H9 (cell line): ENCODE measurements around the gene DCUN1D5. TPM values are rescaled to one million over a fixed set of nuclear protein-coding genes. Genes with fewer than 3 reads are reported as not detected.
A peak's percentile ranks its signal among the peaks of the same experiment; 100 is the strongest.

Experiments
- DNase-seq: peaks from one replicate; pipeline ENCODE4 v3.0.0-alpha.2; 2017
- H2AFZ ChIP-seq: one replicate; pipeline ENCODE4 v1.6.1; 2013; ENCODE audit warnings: mild to moderate bottlenecking, low read length, control low read depth, moderate library complexity
- H2AK5ac ChIP-seq: 2 replicates; pipeline ENCODE4 v1.6.1; 2013; ENCODE audit warnings: low read length, control low read depth, mixed read lengths; ENCODE audit not compliant: insufficient read length
- H2BK120ac ChIP-seq: one replicate; pipeline ENCODE4 v1.6.1; 2013; ENCODE audit warnings: low read depth, mild to moderate bottlenecking, low read length, control low read depth, inconsistent platforms; ENCODE audit not compliant: poor library complexity, severe bottlenecking
- H2BK12ac ChIP-seq: 2 replicates; pipeline ENCODE4 v1.6.1; 2013; ENCODE audit warnings: low read length, control low read depth, mixed read lengths, low read depth; ENCODE audit not compliant: insufficient read length
- H2BK15ac ChIP-seq: 2 replicates; pipeline ENCODE4 v1.6.1; 2013; ENCODE audit warnings: low read depth, low read length, control low read depth
- H2BK20ac ChIP-seq: one replicate; pipeline ENCODE4 v1.6.1; 2013; ENCODE audit warnings: low read depth, mild to moderate bottlenecking, low read length, control low read depth, inconsistent platforms; ENCODE audit not compliant: poor library complexity, severe bottlenecking
- H2BK5ac ChIP-seq: 2 replicates; pipeline ENCODE4 v1.6.1; 2013; ENCODE audit warnings: low read length, control low read depth, mixed read lengths; ENCODE audit not compliant: insufficient read length
- H3K14ac ChIP-seq: 2 replicates; pipeline ENCODE4 v1.6.1; 2013; ENCODE audit warnings: low read length, control low read depth; ENCODE audit not compliant: insufficient read depth
- H3K18ac ChIP-seq: 2 replicates; pipeline ENCODE4 v1.6.1; 2013; ENCODE audit warnings: low read depth, mild to moderate bottlenecking, mixed read lengths, low read length, control low read depth; ENCODE audit not compliant: insufficient read length
- H3K23ac ChIP-seq: 2 replicates; pipeline ENCODE4 v1.6.1; 2013; ENCODE audit warnings: low read length, control low read depth, mixed read lengths, low read depth; ENCODE audit not compliant: insufficient read length
- H3K23me2 ChIP-seq: 2 replicates; pipeline ENCODE4 v1.6.1; 2013; ENCODE audit warnings: low read depth, mild to moderate bottlenecking, mixed read lengths, low read length, control low read depth; ENCODE audit not compliant: insufficient read length, poor library complexity, severe bottlenecking
- H3K27ac ChIP-seq: 2 replicates; pipeline ENCODE4 v1.5.1; 2013; ENCODE audit warnings: low read length, control low read depth, mixed read lengths, low read depth; ENCODE audit not compliant: insufficient read length
- H3K27me3 ChIP-seq: 2 replicates; pipeline ENCODE4 v1.6.1; 2013; ENCODE audit warnings: low read length, control low read depth, inconsistent platforms; ENCODE audit not compliant: insufficient read depth
- H3K4ac ChIP-seq: 2 replicates; pipeline ENCODE4 v1.6.1; 2013; ENCODE audit warnings: low read depth, mild to moderate bottlenecking, control low read depth, inconsistent platforms, low read length, moderate library complexity
- H3K4me1 ChIP-seq: 2 replicates; pipeline ENCODE4 v1.6.1; 2013; ENCODE audit warnings: low read length, control low read depth, inconsistent platforms; ENCODE audit not compliant: insufficient read depth
- H3K4me2 ChIP-seq: 2 replicates; pipeline ENCODE4 v1.6.1; 2013; ENCODE audit warnings: low read length, control low read depth, mixed read lengths; ENCODE audit not compliant: insufficient read length, insufficient read depth
- H3K56ac ChIP-seq: 2 replicates; pipeline ENCODE4 v1.6.1; 2013; ENCODE audit warnings: low read depth, mild to moderate bottlenecking, mixed read lengths, low read length, control low read depth; ENCODE audit not compliant: insufficient read length
- H3K79me1 ChIP-seq: 2 replicates; pipeline ENCODE4 v1.6.1; 2013; ENCODE audit warnings: low read depth, mild to moderate bottlenecking, moderate library complexity, low read length, control low read depth, inconsistent platforms; ENCODE audit not compliant: insufficient read depth, poor library complexity, severe bottlenecking
- H3K79me2 ChIP-seq: 2 replicates; pipeline ENCODE4 v1.6.1; 2013; ENCODE audit warnings: low read length, control low read depth, inconsistent platforms; ENCODE audit not compliant: insufficient read depth
- H3K9ac ChIP-seq: 2 replicates; pipeline ENCODE4 v1.6.1; 2013; ENCODE audit warnings: low read length, control low read depth, mixed read lengths; ENCODE audit not compliant: insufficient read length; ENCODE audit errors: extremely low read depth
- H3K9me3 ChIP-seq: one replicate; pipeline ENCODE4 v1.6.1; 2013; ENCODE audit warnings: low read depth, low read length, inconsistent platforms; ENCODE audit not compliant: control insufficient read depth
- H3T11ph ChIP-seq: one replicate; pipeline ENCODE4 v1.6.1; 2013; ENCODE audit warnings: mild to moderate bottlenecking, low read length, control low read depth, inconsistent platforms
- H4K20me1 ChIP-seq: one replicate; pipeline ENCODE4 v1.6.1; 2013; ENCODE audit not compliant: control insufficient read depth, insufficient read length, insufficient read depth
- H4K5ac ChIP-seq: 2 replicates; pipeline ENCODE4 v1.6.1; 2013; ENCODE audit warnings: low read depth, mild to moderate bottlenecking, mixed read lengths, low read length, control low read depth; ENCODE audit not compliant: insufficient read length
- H4K8ac ChIP-seq: replicated peaks from 2 replicates; pipeline ENCODE4 v1.6.1; 2013; ENCODE audit warnings: low read length, control low read depth, mixed read lengths, low read depth; ENCODE audit not compliant: insufficient read length
- H4K91ac ChIP-seq: 2 replicates; pipeline ENCODE4 v1.6.1; 2013; ENCODE audit warnings: low read depth, mild to moderate bottlenecking, moderate library complexity, mixed read lengths, low read length, control low read depth; ENCODE audit not compliant: insufficient read length
- H3K27ac Mint-ChIP-seq, 3 experiments: 2 replicates in 2 of 3; 3 replicates in 1 of 3; pipeline ENCODE4 v1.8.0; 2020 to 2021; ENCODE audit warnings: mixed read lengths in 3 of 3, mild to moderate bottlenecking in 1 of 3, moderate library complexity in 1 of 3
- H3K27me3 Mint-ChIP-seq: 2 replicates; pipeline ENCODE4 v1.8.0; 2021; ENCODE audit warnings: low read depth, mild to moderate bottlenecking, moderate library complexity, mixed read lengths
- H3K36me3 Mint-ChIP-seq, 3 experiments: 2 replicates in 2 of 3; 3 replicates in 1 of 3; pipeline ENCODE4 v1.8.0; 2020 to 2021; ENCODE audit warnings: low read depth in 3 of 3, mixed read lengths in 3 of 3; ENCODE audit not compliant: insufficient read depth in 1 of 3
- H3K4me1 Mint-ChIP-seq, 2 experiments: 2 replicates each; pipeline ENCODE4 v1.8.0; 2020; ENCODE audit warnings: mixed read lengths in 2 of 2
- H3K4me3 Mint-ChIP-seq, 2 experiments: 2 replicates in 1 of 2; 3 replicates in 1 of 2; pipeline ENCODE4 v1.8.0; 2020 to 2021; ENCODE audit warnings: mild to moderate bottlenecking in 2 of 2, mixed read lengths in 2 of 2, moderate library complexity in 1 of 2
- H3K9me3 Mint-ChIP-seq, 2 experiments: 2 replicates in 1 of 2; 3 replicates in 1 of 2; pipeline ENCODE4 v1.8.0; 2020; ENCODE audit warnings: mild to moderate bottlenecking in 2 of 2, mixed read lengths in 2 of 2, moderate library complexity in 1 of 2
- WGBS: extraction: QIAGEN DNeasy Blood & Tissue Kit; methylation state at CpG from one replicate; pipeline ENCODE4 v1.1.7; 2013; ENCODE audit warnings: missing lambda C conversion rate, low lambda C conversion rate, mixed read lengths; ENCODE audit not compliant: insufficient read length; ENCODE audit errors: extremely low coverage; 5-methylcytosine and 5-hydroxymethylcytosine counted together
- long read RNA-seq: library from polyadenylated mRNA; unstranded; transcript quantifications from one replicate; pipeline ENCODE4 v2.0.0, GENCODE V29; 2020
- total RNA-seq: library from RNA; stranded (reverse); gene quantifications from 2 replicates; pipeline ENCODE4 v1.2.1, GENCODE V29; 2021
- TF ChIP-seq, protein P1 (sequence below): fragments of 200-600 bp; sonication (generic); conservative IDR thresholded peaks from 3 replicates; pipeline ENCODE4 v1.8.0; 2021; ENCODE audit warnings: antibody characterized with exemption, mild to moderate bottlenecking

The DCUN1D5 gene
- total RNA-seq = 86.7 and 89.3 TPM in 2 replicates
- long read RNA-seq, transcript DCUN1D5-201 (8 exons, 1,337 nt) = major isoform, 677 of 734 reads
- long read RNA-seq, transcript DCUN1D5-207 (8 exons, 1,310 nt) = minor isoform, 21 of 734 reads
- long read RNA-seq, partial matches to known transcripts = 3 of 734 reads
- long read RNA-seq, other reads (novel, unspliced or antisense) = 32 of 734 reads

- no peak within 1 kb of the TSS for H4K91ac ChIP-seq
- no CpG with 5 or more reads among the region's 54 CpGs for WGBS
- H2BK20ac ChIP-seq = no peak within 1 kb of the TSS
- H3K9me3 Mint-ChIP-seq = no peaks in the 10 kb centered on the region
- H3K27me3 Mint-ChIP-seq = peaks cover 11% of the 10 kb centered on the region
- H3K56ac ChIP-seq = no peak within 1 kb of the TSS
- H3K4me1 Mint-ChIP-seq = peaks cover 15 to 16% of the 10 kb centered on the region in 2 experiments
- no peaks in the 10 kb centered on the region for H3K9me3 ChIP-seq
- peak within 1 kb of the TSS; percentile 93 for H3K9ac ChIP-seq
- no peak within 1 kb of the TSS; the same call in 1 of the 2 replicates for H3K4ac ChIP-seq
- peak within 1 kb of the TSS; percentile 90 for H3K4me2 ChIP-seq
- H2AFZ ChIP-seq = no peak within 1 kb of the TSS
- H3K14ac ChIP-seq = peak within 1 kb of the TSS; percentile 51
- H3K27me3 ChIP-seq = no peaks in the 10 kb centered on the region
- peaks cover 13 to 25% (median 20%) of the 10 kb centered on the region in 3 experiments; a peak in 6 of 7 replicates for H3K36me3 Mint-ChIP-seq
- H2AK5ac ChIP-seq = no peak within 1 kb of the TSS
- no peak within 1 kb of the TSS for H3K27ac ChIP-seq
- H3K79me2 ChIP-seq = peaks cover 18% of the 10 kb centered on the region; the same call in 1 of the 2 replicates
- no peak within 1 kb of the TSS for H2BK12ac ChIP-seq
- peak within 1 kb of the TSS; percentile 89 to 97 (median 96) for H3K27ac Mint-ChIP-seq
- no peaks in the 10 kb centered on the region for H3K4me1 ChIP-seq
- H2BK120ac ChIP-seq = peak within 1 kb of the TSS; percentile 69
- no peak within 1 kb of the TSS for H2BK15ac ChIP-seq
- H4K20me1 ChIP-seq = no peaks in the 10 kb centered on the region
- H3K23ac ChIP-seq = no peak within 1 kb of the TSS
- TF ChIP-seq, protein P1, sequence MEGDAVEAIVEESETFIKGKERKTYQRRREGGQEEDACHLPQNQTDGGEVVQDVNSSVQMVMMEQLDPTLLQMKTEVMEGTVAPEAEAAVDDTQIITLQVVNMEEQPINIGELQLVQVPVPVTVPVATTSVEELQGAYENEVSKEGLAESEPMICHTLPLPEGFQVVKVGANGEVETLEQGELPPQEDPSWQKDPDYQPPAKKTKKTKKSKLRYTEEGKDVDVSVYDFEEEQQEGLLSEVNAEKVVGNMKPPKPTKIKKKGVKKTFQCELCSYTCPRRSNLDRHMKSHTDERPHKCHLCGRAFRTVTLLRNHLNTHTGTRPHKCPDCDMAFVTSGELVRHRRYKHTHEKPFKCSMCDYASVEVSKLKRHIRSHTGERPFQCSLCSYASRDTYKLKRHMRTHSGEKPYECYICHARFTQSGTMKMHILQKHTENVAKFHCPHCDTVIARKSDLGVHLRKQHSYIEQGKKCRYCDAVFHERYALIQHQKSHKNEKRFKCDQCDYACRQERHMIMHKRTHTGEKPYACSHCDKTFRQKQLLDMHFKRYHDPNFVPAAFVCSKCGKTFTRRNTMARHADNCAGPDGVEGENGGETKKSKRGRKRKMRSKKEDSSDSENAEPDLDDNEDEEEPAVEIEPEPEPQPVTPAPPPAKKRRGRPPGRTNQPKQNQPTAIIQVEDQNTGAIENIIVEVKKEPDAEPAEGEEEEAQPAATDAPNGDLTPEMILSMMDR = no peak
- no peak within 1 kb of the TSS for H4K8ac ChIP-seq
- no peak within 1 kb of the TSS for H3T11ph ChIP-seq
- no peaks in the 10 kb centered on the region for H3K79me1 ChIP-seq
- H4K5ac ChIP-seq = no peak within 1 kb of the TSS
- peak; percentile 98 for DNase-seq
- H3K23me2 ChIP-seq = peaks cover 5% of the 10 kb centered on the region
- no peak within 1 kb of the TSS for H2BK5ac ChIP-seq
- peak within 1 kb of the TSS; percentile 81 for H3K18ac ChIP-seq
- peak within 1 kb of the TSS; percentile 89 to 92 for H3K4me3 Mint-ChIP-seq
Observed at GRCh38 chr11:103091801-103092524, at the start of gene DCUN1D5. DCUN1D5 (minus strand) TSS chr11:103092160; CDS start chr11:103091872, 288 bp downstream.
